ENCODE data around the gene SLC43A3.

Gene SLC43A3

DNA sequence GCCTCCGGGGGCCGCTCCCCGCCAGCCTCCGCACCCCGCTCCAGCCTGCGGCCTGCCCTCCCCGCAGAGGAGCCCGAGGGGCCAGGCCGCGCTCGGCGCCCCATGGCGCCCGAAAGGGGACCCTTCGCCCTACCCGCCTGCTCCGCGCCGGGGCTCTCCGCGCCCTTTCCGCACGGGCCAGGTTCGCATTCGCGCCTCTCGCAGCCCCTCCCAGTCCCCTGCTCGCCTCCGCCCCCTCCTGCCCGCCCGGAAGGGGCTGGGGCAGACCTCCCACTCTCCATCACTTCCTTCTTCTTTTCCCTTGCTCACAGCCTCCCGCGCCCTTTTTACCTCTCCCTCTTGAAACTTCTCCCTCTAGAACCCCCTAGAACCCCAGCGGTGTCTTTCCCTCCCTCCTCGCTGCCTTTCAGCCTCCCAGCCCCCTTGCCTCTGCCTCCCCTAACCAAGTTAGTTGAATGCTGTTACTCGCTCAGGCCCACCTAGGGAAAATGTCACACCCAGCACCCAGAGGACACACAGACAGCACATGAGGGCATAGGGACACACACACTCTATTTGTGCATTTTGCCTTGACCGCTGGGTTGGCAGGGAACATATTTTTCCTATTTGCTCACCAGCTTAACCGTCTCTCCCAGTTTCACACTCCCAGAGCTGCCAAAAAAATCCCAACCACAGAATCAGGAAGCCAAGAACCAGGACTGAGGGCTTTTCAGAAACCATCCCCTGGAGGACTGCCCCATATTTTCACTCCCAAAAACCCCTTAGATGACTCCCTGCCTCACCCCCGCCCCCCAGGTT is at the start of gene SLC43A3:
TSS of gene SLC43A3 (minus strand) at position 193 of the 798 bp plus-strand sequence. CDS start 949 bp downstream, outside the sequence.
- no peak for DNase-seq

DNA sequence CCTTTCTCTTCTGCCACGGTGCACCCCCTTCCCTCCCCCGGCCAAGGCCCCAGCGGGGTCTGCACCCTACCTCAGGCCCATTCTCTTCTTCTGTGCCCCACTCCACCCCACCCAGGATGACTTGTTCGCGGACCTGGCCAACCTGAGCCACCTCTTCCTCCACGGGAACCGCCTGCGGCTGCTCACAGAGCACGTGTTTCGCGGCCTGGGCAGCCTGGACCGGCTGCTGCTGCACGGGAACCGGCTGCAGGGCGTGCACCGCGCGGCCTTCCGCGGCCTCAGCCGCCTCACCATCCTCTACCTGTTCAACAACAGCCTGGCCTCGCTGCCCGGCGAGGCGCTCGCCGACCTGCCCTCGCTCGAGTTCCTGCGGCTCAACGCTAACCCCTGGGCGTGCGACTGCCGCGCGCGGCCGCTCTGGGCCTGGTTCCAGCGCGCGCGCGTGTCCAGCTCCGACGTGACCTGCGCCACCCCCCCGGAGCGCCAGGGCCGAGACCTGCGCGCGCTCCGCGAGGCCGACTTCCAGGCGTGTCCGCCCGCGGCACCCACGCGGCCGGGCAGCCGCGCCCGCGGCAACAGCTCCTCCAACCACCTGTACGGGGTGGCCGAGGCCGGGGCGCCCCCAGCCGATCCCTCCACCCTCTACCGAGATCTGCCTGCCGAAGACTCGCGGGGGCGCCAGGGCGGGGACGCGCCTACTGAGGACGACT is 49.3 kb upstream of the SLC43A3 start:
- DNase-seq: no peak

DNA sequence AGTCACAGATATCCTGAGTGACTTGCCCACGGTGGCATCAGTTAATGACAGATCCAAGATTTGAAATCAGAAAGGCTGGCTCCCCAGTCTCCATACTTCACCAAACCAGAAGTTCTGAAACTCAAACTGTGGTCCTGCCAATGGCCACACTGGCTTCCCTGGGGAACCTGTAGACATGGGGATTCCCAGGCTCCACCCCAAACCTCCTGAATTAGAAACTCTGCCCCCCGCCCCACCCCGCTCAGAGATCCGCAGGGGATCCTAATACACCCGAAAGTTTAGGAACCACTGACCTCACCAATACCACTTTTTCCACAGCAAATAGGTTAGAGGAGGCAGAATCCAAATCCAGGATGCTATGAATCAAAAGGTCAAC is 48.7 kb upstream of the SLC43A3 start:
- DNase-seq: no peak

DNA sequence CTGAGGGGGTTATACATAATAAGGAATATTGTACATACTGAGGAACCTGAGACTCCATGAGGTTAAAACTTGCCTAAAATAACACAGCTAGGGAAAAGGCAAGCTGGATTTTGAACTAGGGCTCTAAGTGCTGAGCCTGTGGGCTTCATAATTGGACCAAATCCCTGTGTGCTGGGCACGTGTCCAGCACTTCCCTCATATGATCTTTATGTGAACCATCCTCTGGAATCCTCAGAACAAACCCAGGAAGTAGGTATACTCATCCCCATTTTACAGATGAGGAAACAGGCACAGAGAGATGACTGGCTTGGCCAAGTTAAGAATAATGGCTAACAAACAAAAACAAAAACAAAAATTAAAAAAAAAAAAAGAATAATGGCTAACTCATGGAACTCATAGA is 48.3 kb upstream of the SLC43A3 start:
- no peak for DNase-seq

DNA sequence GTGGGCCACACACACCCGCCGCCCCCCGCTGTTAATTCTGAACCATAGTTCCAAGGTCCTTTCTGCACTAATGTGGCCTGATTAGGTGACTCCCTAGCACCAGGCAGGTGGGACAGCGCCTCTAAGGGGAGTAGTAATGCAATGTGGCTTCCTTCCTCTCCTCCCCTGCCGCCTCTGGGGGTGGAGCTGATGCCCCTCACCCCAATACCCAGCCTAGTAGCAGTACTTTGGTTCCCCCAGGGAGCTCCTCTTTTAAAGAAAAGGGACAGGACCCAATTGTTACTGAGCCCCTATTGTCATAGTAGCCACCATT is 47.8 kb upstream of the SLC43A3 start:
- no peak for DNase-seq

DNA sequence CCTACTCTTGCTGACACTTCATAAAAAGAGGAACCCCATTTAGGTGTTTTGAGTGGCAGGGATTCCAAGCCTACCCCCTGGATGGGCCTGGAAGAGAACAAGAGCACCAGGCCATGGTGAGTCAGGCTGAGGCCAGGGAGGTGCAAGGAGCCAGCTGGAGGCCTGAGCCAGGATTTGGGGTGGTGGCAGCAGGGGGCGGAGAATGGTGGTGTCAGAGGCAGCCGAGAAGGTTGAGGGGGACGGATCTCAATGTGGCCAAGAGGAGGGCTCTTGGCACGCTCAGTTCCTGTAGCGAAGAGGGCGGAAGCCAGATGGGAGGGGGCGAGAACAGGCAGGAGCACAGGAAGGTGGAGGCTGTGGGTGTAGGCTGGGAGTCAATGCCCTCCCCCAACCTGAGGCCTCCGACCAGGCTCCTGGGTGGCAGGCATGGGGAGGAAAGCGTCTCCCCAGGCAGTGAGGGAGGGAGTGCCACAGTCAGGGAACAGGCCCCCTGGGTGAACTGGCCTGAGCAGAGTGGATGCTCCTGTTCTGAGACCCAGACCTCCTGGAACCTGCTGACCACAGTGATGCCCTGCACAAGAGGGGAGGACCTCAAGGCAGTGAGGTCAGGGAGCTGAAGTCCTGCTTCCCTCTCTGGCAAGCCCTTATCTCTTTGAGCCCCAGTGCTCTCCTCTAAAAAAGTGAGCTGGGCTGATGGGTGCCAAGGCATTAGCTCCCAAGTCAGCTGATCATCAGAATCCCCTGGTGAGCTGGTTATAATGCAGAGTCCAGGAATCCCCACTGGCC is 47.3 kb upstream of the SLC43A3 start:
- no peak for DNase-seq

DNA sequence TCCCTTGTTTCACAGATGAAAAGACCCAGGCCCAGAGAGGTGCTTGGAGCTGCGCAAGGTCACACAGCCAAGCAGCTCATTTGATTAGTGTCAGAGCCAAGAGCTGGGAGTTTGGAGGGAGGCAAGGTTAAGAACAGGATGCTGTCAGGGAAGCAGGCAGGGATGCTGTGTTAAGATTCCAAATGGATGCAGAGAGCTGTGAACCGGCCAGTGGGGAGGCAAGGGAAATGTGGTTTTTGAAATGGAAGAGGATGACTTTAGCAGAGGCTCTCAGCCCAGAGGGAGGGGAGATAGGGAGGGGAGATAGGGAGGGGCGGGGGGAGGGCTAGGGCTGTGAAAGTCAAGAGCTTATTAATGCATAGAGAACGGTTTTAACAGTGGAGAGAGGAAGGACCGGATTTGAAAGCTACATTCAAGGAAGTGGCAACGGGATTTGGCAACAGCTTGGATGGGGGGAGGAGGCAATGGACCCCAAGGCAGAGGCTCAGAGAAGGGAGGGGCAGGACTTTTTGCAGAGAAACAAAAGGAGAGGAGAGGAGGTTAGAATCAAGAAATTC is 46.4 kb upstream of the SLC43A3 start:
- no peak for DNase-seq

DNA sequence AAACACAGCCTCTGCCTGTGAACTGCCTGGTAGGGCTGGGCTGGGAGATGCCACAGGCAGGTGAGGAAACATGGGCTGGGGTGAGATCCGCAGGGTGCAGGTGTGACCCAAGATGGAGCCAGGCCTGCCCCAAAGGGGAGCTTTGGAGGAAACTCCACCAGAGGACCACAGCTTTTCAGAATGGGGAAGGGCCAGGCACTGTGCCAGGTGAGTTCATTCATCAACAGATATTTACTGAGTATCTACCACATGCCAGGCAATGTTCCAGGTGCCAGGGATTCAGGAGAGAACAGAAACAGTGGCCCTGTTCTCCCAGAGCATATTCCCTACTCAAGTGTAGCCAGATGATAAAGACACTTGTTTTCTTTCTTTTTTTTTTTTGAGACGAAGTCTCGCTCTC is 44.6 kb upstream of the SLC43A3 start:
- DNase-seq: no peak

DNA sequence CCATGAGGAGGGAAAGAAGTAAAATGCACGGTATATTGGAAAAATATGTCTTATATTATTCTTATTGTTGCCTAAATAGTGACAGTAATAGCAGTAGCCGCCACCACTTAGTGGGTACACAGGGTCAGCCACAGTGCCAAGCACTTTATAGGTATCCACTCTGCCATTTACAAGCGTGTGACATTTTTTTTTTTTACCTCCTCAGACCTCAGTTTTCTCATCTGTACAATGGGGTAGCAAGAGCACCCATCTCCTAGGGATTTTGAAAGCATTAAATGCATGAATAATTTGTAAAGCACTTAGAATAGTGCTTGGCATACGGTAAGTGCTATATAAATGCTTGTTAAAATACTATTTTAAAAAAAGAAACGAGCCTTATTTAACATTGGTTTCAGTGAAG is 42.3 kb upstream of the SLC43A3 start:
- no peak for DNase-seq

DNA sequence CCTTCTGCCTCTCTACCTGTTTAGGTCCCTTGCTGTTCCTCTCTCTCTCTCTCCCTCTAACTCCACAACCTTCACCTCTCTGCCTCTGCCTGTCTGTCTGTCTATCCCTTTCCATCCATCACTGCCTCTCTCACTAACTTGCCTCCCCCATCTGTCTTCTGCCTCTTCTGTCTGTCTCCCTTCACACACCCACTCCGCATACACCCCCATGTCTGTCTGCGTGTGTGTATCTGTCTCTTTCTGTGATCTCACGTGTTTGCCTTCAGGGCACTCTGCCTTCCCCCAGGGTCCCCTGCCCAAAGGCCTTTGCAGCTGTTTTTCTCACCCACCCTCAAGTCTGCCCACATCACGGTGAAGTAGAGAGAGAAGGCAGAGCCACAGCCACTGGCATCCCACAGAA is 41.4 kb upstream of the SLC43A3 start:
- no peak for DNase-seq

DNA sequence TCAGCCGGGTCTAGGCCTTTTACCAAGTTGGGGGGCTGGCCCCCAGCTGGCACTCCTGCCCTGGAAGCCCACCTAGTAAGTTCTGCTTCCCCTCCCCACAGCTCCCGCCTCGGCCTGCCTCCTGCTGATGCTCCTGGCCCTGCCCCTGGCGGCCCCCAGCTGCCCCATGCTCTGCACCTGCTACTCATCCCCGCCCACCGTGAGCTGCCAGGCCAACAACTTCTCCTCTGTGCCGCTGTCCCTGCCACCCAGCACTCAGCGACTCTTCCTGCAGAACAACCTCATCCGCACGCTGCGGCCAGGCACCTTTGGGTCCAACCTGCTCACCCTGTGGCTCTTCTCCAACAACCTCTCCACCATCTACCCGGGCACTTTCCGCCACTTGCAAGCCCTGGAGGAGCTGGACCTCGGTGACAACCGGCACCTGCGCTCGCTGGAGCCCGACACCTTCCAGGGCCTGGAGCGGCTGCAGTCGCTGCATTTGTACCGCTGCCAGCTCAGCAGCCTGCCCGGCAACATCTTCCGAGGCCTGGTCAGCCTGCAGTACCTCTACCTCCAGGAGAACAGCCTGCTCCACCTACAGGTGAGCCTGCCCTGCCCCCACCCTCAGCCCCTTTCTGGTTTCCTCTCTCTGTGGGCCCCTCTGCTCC is 40.7 kb upstream of the SLC43A3 start:
- DNase-seq: no peak

DNA sequence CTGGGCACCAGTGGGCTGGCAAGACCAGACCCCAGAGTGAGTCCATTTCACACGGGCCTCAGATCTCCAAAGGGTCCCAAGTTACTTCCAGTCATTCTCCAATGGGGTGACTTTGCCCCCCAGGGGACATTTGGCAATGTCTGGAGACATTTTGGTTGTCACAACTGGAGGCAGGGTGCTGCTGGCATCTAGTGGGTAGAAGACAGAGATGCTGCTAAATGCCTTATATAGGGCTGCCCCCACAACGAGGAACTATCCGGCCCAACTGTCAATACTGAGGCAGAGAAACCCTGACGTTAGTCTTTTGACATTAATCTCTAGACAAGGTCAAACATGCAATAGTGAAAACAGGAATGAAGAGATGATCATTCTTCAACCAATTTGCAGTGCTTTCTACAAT is 39.8 kb upstream of the SLC43A3 start:
- DNase-seq: no peak

DNA sequence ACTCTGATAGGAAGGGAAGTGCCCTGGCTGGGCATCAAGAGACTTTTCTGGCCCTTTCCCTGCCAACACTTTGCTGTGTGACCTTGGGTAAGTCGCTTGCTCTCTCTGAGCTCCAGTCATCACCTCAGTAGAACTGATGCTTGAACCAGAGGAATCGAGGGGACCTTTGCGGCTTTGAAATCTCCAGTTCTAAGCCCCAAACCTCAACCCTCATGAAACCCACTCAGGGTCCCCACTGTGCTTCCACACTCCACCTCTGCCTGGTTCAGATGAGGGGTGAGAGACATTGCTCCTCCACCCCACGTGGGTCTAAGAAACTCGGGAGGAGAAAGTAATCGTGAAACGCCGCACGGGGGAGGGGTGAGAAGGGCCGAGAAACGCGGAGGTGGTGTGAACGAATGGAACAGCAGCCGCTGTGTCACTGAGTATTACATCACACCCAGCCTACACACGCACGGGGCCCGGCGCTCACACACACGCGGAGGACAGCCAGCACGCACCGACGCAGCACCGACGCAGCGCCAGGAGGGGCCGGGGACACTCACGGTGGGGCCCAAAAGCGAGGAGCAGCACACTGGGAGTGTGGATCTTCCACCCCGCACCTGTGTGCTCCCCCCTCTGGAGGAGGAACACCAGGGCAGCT is 37.7 kb upstream of the SLC43A3 start:
- DNase-seq: no peak

DNA sequence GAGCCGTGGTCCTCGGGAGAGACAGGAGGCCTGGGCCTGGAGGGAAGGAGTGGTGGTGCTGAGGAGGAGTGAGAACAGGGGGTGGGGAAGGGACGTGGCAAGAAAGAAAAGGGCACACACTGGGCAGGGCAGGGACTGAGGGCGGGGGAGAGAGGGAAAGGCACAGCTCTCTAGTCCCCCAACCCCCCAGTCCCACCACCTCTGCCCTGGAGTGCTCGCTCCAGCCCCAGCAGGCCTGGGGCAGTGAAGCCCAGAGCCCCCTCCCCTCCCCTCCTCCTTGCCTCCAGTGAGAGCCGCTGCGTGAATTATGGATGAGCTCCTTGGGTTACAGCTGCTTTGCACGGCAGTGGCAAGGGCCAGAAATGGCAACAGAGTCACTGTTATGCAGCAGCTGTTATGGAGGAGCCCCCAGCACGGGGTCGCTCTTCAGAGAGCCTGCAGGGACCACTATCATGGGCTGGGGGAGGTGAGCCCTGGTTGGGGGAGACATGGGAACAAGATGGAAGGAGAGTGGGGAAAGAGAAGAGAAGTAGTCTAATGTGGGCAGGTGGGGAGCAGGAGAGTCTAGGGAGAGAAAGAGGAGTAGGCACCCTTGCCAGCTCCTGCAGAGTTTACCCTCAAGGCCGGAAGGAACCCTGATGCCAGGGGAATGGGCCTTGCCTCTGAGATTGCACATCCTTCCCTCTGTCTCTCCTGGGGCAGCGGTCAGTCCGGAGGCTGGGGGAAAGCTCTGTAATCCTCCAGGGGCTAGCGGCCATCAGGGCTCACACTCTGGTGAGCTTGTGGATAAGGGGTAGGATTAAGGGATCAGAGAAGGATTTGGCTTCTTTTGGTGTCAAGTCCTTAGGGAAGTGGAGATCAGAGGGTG is 37.0 kb upstream of the SLC43A3 start:
- DNase-seq: no peak

DNA sequence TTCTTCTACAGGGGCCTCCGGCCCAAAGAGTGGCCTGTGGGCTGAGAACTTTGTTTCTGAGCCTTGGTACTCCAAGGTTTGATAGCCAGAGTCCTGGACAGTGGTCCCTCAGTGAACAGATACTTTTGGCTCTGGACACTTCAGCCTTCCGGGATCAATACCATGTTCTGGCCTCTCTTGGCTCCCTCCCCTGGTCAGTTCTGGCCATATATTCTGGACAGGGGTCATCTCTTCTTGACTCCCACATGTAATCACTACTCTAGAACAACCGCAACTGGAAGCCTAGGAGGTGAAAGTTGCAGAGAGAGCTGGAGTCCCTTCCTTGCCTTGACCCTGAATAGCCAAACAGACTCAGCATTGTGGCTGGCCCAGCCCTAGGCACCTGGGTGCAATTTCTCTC is 35.7 kb upstream of the SLC43A3 start:
- no peak for DNase-seq

DNA sequence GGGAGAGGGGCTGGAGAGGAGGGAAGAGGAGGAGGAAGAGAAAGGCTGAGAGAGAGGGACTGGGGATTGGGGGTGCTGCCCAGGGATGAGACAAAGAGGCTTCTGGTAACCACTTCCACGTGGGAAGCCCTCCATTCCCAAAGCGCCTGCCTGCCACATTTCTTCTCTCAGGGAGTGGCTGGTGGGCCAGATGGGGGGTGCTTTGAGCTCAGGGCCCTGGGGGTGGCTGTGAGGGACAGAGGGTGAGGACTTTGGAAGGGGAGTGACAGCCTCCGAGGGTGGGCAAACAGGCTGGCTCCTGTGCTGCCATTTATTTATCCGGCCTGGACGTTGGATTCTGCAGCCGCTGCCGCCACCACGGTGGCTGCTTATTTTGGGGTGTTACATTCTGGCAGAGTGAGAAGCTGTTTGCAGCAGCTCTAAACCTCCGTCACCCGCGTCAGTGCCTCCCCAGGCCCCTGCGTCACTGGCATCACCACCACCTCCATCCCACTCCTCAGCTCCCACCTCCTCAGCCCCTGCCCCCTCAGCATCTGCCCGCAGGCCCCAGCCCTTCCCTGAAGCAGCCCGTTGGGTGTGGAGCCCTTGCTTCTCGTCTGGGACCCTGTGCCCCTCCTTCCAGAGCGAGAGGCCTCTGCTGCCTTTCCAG is 35.0 kb upstream of the SLC43A3 start:
- DNase-seq: no peak

DNA sequence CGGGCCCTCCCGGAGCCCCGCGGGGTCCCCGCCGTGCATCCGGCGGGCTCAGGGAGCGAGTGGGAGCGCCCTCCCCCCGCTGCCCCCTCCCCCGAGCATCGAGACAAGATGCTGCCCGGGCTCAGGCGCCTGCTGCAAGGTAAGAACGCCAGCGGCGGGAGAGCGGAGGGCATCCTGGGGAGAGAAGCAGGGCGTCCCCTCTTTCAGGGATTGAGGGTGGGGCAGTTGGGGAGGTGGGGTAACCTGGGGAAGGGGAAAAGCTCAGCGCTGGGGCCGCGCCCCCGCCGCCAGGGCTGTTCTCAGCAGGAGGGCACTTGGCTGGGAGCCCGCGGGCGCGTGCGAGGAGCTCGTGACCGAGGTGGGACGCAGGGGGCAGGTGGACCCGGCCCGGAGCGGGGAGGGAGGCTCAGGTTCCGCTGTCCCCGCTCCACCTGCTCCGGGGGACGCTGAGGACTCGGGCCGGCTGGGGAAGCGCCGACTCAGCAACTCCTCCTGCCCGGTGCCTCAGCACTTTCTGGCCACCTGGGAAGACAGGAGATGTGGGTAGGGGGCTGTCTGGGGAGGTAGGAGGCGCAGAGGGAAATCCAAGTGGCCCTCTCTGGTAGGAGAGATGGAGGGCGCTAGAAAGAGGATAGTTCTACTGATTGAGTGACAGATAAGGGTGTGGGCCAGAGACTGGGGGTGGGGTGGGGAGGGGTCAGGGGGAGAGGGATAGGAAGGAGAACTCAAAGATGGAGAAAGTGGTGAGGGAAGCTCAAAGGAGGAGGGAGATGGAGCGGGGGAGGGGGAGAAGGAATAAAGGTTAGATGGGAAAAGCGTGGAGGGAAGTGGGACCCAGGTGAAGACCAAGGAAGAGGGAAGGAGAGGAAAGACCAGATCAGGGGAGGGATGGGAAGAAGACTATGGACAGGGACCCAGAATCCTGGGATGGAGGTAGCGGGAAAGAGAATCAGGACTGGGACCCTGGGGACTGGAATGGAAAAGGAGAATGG is 34.1 kb upstream of the SLC43A3 start:
- no peak for DNase-seq

DNA sequence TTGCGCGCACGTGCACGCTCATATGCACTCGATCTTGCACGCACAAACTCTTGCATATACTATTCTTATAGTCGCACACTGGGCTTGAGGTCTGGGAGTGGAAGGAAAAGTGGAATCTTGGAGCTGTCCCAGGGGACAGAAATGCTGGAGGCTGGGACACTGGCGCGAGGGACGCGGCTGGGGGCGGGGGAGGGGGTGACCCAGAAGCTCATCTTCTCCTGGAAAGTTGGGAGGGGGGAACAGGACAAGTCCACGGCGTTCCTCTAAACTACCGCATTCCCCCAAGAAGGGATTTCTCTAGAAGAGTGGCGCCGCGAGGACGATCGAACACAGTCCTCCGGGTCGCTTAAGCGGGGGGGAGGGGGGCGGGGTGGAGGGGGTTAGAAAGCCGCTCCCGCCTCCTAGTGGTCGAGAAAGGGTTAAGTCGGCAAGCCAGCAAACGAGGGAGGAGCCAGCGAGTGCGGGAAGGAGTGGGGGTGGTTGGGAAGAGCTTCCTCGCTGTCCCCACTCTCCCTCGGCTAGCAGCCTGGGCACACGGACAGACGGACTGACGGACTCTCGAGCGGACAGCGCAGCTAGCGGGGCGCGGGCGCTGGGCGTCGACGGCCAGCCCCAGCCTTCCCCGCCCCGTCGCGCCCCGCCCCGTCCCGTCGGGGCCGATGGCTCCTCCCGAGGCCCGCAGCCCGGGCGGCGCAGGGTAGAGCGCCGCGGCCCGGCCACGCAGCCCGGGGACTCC is 33.3 kb upstream of the SLC43A3 start, which contains the start of gene RTN4RL2:
TSS of gene RTN4RL2 (plus strand) at position 507 of the 736 bp plus-strand sequence. CDS start 338 bp downstream, outside the sequence.
- DNase-seq: no peak

Data from NCI-H524 treated with DMSO at 0.1 percent for 48 hours (cell line).